ENCODE measurements around the gene NUBP1.

NUBP1 gene

DNA sequence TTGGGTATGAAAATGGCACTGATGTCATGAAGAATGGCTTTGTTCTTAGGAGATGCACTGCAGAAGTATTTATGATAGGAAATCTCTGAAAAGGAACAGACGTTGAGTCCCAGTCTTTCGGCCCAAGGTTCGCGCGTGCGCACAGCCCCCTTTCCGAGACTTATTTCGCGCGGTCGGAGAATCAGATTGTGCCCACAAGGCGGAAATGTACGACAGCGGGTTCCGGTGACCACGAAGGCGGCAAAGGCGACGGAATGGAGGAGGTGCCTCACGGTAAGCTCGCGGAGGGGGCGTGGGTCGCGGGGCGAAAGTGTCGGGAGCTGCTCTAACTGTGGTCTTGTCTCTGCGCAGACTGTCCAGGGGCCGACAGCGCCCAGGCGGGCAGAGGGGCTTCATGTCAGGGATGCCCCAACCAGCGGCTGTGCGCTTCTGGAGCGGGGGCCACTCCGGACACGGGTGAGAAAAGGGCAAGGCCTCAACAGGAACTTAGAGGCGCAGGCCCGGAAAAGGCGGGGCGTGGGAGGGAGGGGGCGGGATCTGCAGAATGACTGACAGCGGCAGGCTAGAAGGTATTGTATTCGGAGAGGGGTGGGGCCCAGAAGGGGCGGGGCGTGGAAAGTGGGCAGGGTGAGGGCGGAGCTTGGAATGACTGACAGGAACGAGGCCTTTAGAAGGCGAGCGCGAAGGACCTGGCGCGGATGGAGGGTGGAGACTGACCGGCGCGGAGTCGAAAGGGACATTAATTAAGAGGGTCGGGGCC is at the start of gene NUBP1:
NUBP1 (plus strand) TSS at position 233 of the 760 bp plus-strand sequence; CDS start at position 255, 22 bp downstream.
- peak within 1 kb of the TSS; percentile 63 for H3K4me3 ChIP-seq (ENCODE audit: low read depth, low read length)
- TF ChIP-seq, protein P1, sequence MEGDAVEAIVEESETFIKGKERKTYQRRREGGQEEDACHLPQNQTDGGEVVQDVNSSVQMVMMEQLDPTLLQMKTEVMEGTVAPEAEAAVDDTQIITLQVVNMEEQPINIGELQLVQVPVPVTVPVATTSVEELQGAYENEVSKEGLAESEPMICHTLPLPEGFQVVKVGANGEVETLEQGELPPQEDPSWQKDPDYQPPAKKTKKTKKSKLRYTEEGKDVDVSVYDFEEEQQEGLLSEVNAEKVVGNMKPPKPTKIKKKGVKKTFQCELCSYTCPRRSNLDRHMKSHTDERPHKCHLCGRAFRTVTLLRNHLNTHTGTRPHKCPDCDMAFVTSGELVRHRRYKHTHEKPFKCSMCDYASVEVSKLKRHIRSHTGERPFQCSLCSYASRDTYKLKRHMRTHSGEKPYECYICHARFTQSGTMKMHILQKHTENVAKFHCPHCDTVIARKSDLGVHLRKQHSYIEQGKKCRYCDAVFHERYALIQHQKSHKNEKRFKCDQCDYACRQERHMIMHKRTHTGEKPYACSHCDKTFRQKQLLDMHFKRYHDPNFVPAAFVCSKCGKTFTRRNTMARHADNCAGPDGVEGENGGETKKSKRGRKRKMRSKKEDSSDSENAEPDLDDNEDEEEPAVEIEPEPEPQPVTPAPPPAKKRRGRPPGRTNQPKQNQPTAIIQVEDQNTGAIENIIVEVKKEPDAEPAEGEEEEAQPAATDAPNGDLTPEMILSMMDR (IDR thresholded peaks at IDR 0.05; ENCODE audit: low read depth, low read length, missing control alignments): no peak
- peak; percentile 93 for DNase-seq (ENCODE audit: low read depth)

GRCh38 chr16:10693889-10694288 is 49.8 kb upstream of the NUBP1 start:
- no peak for DNase-seq (ENCODE audit: low read depth)
- H3K4me3 ChIP-seq (ENCODE audit: low read depth, low read length): no peak overlapping the region
- TF ChIP-seq, protein P1 (IDR thresholded peaks at IDR 0.05; ENCODE audit: low read depth, low read length, missing control alignments): no peak

- no peak for DNase-seq (ENCODE audit: low read depth)
- TF ChIP-seq, protein P1 (IDR thresholded peaks at IDR 0.05; ENCODE audit: low read depth, low read length, missing control alignments): no peak
- H3K4me3 ChIP-seq (ENCODE audit: low read depth, low read length): no peak overlapping the region
Measured at GRCh38 chr16:10694306-10694705, 49.3 kb upstream of the NUBP1 start.

DNA sequence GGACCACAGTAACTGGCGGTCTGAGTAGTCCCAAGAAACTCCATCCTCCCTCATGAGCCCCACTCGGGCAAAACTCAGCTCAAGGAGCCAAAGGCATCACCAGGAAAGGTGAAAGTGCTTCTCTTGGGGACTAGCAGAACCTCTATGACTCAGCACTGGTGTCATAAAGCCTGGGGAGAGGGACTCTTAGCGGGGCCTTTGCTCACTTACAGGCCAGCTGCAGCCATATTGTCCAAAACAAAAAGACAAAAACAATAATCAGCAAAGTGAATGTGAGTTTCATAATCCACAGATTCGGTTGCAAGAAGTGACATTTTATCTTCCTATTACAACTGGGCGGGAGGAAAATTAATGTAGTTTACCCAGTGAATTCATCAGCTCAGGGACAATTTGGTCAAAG is 48.8 kb upstream of the NUBP1 start, which contains the start of gene TEKT5:
TEKT5 (minus strand) TSS at position 101 of the 400 bp plus-strand sequence; CDS start at position 44, 57 bp downstream.
- TF ChIP-seq, protein P1 (IDR thresholded peaks at IDR 0.05; ENCODE audit: low read depth, low read length, missing control alignments): no peak
- no peak within 1 kb of the TSS for H3K4me3 ChIP-seq (ENCODE audit: low read depth, low read length)
- DNase-seq (ENCODE audit: low read depth): no peak

DNA sequence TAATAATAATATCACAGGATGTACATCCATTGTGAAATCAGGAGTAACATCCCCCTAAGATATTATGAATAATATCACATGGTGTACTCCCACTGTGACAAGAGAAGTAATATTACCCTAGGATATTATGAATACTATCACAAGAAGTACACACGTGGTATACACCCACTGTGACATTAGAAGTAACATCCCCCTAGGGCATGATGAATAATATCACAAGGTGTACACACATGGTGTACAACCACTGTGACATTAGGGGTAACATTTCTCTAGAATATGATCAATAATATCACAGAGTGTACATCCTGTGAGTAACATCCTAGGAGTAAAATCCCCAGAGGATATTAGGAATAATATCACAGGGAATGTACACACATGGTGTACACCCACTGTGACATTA is 43.9 kb upstream of the NUBP1 start:
- DNase-seq (ENCODE audit: low read depth): no peak
- TF ChIP-seq, protein P1 (IDR thresholded peaks at IDR 0.05; ENCODE audit: low read depth, low read length, missing control alignments): no peak
- no peak overlapping the region for H3K4me3 ChIP-seq (ENCODE audit: low read depth, low read length)

- TF ChIP-seq, protein P1 (IDR thresholded peaks at IDR 0.05; ENCODE audit: low read depth, low read length, missing control alignments): no peak
- DNase-seq (ENCODE audit: low read depth): no peak
- no peak overlapping the region for H3K4me3 ChIP-seq (ENCODE audit: low read depth, low read length)
Measured at GRCh38 chr16:10708969-10709368, 34.7 kb upstream of the NUBP1 start.

Data from GM12864 (cell line).